ENCODE measurements around the gene SCARB1. TPM values are rescaled to one million over a fixed set of nuclear protein-coding genes. Genes with fewer than 3 reads are reported as not detected.

The SCARB1 gene
- total and polyA plus RNA-seq, 2 experiments from 2014 or later, result 31.0 to 62.5 TPM

GRCh38 chr12:124856132-124856841 is 7.4 kb downstream of the SCARB1 start:
- Histone ChIP-seq H3K27me3 (ENCODE audit: insufficient read depth) (no peaks in the 10 kb centered on the region), H3K4me1 (ENCODE audit: insufficient read depth) (peaks cover 11% of the 10 kb centered on the region; the same call in 1 of the 2 replicates), H2AFZ (no peak overlapping the region)

More at GRCh38 chr12:124856132-124856841, 7.4 kb downstream of the SCARB1 start:
- Mint-ChIP-seq H3K9me3 (no peaks in the 10 kb centered on the region), H3K4me1 (peaks cover 24% of the 10 kb centered on the region), H3K36me3 (ENCODE audit: low read depth) (peaks cover 7% of the 10 kb centered on the region; the same call in 1 of the 3 replicates), H3K27me3 (ENCODE audit: insufficient read depth, low read depth, poor library complexity) (peaks cover 14% of the 10 kb centered on the region), H3K27ac (peak overlapping the region; percentile 22; the same call in 1 of the 2 replicates), H3K4me3 (no peak overlapping the region)
- peak; percentile 37 for DNase-seq (ENCODE audit: low spot score)
- Histone ChIP-seq H3K27ac (ENCODE audit: low read depth) (peak overlapping the region; percentile 63; the same call in 1 of the 2 replicates), H3F3A (replicated peaks; ENCODE audit: low read depth) (0 out of 2 replicates have a peak, but pooled peaks cover 3% of the 10 kb centered on the region), H4K20me1 (replicated peaks; ENCODE audit: insufficient read depth) (peaks cover 17% of the 10 kb centered on the region), H3K9me2 (ENCODE audit: insufficient read depth) (no peaks in the 10 kb centered on the region), H3K36me3 (ENCODE audit: insufficient read depth) (0 out of 2 replicates have a peak, but pooled peaks cover 4% of the 10 kb centered on the region), H3K4me3 (no peak overlapping the region), H3K4me2 (no peak overlapping the region), H3K79me2 (replicated peaks; ENCODE audit: insufficient read depth) (peaks cover 77% of the 10 kb centered on the region)
- peak; percentile 28; the same call in 2 of the 3 replicates for ATAC-seq
- peak; percentile 40 to 43 for TF ChIP-seq CTCF (conservative IDR thresholded peaks at IDR 0.05; ENCODE audit: low read depth in 2 of 2)
- no peak for TF ChIP-seq ZNF462 (CRISPR knock-in tag; IDR thresholded peaks at IDR 0.05)

Measured in GM23338 (cell line).